Fibroblast of lung (primary cell): Measurements from ENCODE around the gene PCSK6.

Experiments
- EZH2 ChIP-seq: IDR thresholded peaks from 2 replicates; pipeline ENCODE4 v1.5.1; 2012; ENCODE audit warnings: low read length, control low read depth, mild to moderate bottlenecking; ENCODE audit errors: missing control alignments
- TF ChIP-seq, protein P1 (sequence below), 2 donors: IDR thresholded peaks in 1 of 2; conservative IDR thresholded peaks in 1 of 2; 1 replicate in 1 of 2; 2 replicates in 1 of 2; pipeline ENCODE4 v1.5.1; 2011 to 2012; ENCODE audit warnings: low read length in 2 of 2, control low read depth in 1 of 2, inconsistent platforms in 1 of 2, low read depth in 1 of 2, mild to moderate bottlenecking in 1 of 2

DNA sequence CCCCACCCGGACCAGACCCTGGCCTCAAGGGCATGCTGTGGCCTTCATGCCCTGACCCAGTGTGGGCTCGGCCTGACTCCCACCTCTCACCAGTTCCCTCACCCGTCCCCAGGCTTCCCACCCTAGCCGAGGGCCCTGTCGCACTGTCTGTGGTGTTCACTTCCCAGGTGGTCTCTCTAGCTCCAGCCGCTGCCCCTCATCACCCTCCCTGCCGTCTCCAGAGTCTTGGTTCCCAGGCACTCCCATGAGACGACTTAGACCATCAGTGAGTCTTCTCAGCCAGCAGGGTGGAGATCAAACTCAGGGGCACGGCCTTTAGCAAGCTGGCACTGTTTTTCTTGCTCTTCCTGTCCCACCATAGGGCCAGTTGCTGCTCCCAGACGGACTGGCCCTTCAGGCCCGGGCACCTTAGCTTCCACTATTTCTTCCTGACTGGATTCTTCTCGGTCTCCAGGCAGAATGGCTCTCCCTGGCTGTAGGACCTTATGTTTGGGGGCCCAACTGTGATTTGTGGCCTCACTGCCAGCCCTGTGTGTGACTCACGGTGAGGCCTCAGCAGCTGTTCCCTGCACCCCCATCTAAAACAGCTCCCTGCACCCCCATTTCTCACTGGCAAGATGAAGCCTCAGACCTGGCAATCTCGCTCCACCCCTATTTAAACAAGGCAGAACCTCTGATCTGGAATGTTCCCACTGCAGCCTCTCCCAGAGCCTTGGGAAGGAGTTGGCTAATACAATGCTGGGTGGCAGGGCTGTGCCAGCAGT is 9.4 kb upstream of the PCSK6 start:
- TF ChIP-seq, protein P1, sequence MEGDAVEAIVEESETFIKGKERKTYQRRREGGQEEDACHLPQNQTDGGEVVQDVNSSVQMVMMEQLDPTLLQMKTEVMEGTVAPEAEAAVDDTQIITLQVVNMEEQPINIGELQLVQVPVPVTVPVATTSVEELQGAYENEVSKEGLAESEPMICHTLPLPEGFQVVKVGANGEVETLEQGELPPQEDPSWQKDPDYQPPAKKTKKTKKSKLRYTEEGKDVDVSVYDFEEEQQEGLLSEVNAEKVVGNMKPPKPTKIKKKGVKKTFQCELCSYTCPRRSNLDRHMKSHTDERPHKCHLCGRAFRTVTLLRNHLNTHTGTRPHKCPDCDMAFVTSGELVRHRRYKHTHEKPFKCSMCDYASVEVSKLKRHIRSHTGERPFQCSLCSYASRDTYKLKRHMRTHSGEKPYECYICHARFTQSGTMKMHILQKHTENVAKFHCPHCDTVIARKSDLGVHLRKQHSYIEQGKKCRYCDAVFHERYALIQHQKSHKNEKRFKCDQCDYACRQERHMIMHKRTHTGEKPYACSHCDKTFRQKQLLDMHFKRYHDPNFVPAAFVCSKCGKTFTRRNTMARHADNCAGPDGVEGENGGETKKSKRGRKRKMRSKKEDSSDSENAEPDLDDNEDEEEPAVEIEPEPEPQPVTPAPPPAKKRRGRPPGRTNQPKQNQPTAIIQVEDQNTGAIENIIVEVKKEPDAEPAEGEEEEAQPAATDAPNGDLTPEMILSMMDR (conservative IDR thresholded peaks at IDR 0.05 in 1 of 2, IDR thresholded peaks at IDR 0.05 in 1 of 2; ENCODE audit: low read depth in 1 of 2, low read length in 2 of 2) = no peak
- TF ChIP-seq EZH2 = no peak
